GM12891 (cell line): ENCODE data around the gene TMEM86A.

Experiments
- POLR2A ChIP-seq: IDR thresholded peaks from 2 replicates; pipeline ENCODE4 v1.6.1; 2011; ENCODE audit warnings: low read depth, low read length, control low read depth
- TAF1 ChIP-seq: IDR thresholded peaks from 2 replicates; pipeline ENCODE4 v1.6.1; 2011; ENCODE audit warnings: low read depth, low read length, control low read depth

- TF ChIP-seq TAF1 (no peak), POLR2A (no peak)
Measured at GRCh38 chr11:18699269-18699596, 654 bp downstream of the TMEM86A start.
